Mesenchymal stem cell (in vitro differentiated cells and primary cell): Measurements from ENCODE around the gene TUBA1A.
"Not testable (repeated sequence)": the region's sequence is repeated elsewhere in the genome, so short reads cannot be mapped to it uniquely, and the experiment has no call there.

ENCODE experiments used
- DNase-seq: peaks from one replicate; pipeline ENCODE4 v3.0.0-alpha.2; 2013
- H2AFZ ChIP-seq: one replicate; pipeline ENCODE4 v1.6.1; 2013; ENCODE audit warnings: low read depth, mild to moderate bottlenecking, control low read depth, inconsistent platforms, low read length, moderate library complexity
- H2AK5ac ChIP-seq: 2 replicates; pipeline ENCODE4 v1.6.1; 2013; ENCODE audit warnings: low read length, moderate library complexity, mild to moderate bottlenecking, inconsistent platforms; ENCODE audit not compliant: severe bottlenecking
- H2BK120ac ChIP-seq: one replicate; pipeline ENCODE4 v1.6.1; 2013; ENCODE audit warnings: low read depth, mild to moderate bottlenecking, inconsistent platforms, low read length, moderate library complexity
- H2BK12ac ChIP-seq, 2 experiments: one replicate each; pipeline ENCODE4 v1.6.1; 2013; ENCODE audit warnings: inconsistent platforms in 2 of 2, low read length in 2 of 2, mild to moderate bottlenecking in 2 of 2, moderate library complexity in 2 of 2, control low read depth in 1 of 2
- H2BK15ac ChIP-seq: one replicate; pipeline ENCODE4 v1.6.1; 2013; ENCODE audit warnings: mild to moderate bottlenecking, low read depth, inconsistent platforms; ENCODE audit not compliant: poor library complexity, severe bottlenecking
- H2BK5ac ChIP-seq: 2 replicates; pipeline ENCODE4 v1.6.1; 2013; ENCODE audit warnings: low read depth, mild to moderate bottlenecking, low read length, control low read depth, inconsistent platforms; ENCODE audit not compliant: poor library complexity, severe bottlenecking
- H3K14ac ChIP-seq, 2 experiments: one replicate each; pipeline ENCODE4 v1.6.1; 2013; ENCODE audit warnings: inconsistent platforms in 2 of 2, low read length in 2 of 2, control low read depth in 1 of 2, mild to moderate bottlenecking in 1 of 2, moderate library complexity in 1 of 2
- H3K18ac ChIP-seq, 2 experiments: one replicate each; pipeline ENCODE4 v1.6.1; 2013; ENCODE audit warnings: inconsistent platforms in 2 of 2, low read length in 2 of 2, control low read depth in 1 of 2, low read depth in 1 of 2, mild to moderate bottlenecking in 1 of 2
- H3K23ac ChIP-seq, 2 experiments: one replicate each; pipeline ENCODE4 v1.6.1; 2013; ENCODE audit warnings: inconsistent platforms in 2 of 2, low read length in 2 of 2, mild to moderate bottlenecking in 2 of 2, moderate library complexity in 2 of 2, control low read depth in 1 of 2
- H3K27ac ChIP-seq: 2 replicates; pipeline ENCODE4 v1.5.1; 2013; ENCODE audit warnings: mild to moderate bottlenecking, moderate library complexity, low read length, control low read depth, inconsistent platforms; ENCODE audit not compliant: poor library complexity, severe bottlenecking
- H3K27me3 ChIP-seq, 2 experiments: 2 replicates each; pipeline versions ENCODE4 v1.6.1 to v1.7.0; 2013; ENCODE audit warnings: low read length in 2 of 2, mild to moderate bottlenecking in 2 of 2, moderate library complexity in 2 of 2, control low read depth in 1 of 2, inconsistent platforms in 1 of 2; ENCODE audit not compliant: control insufficient read depth in 1 of 2, insufficient read depth in 1 of 2
- H3K36me3 ChIP-seq, 2 experiments: 2 replicates each; pipeline versions ENCODE4 v1.6.1 to v1.7.0; 2013; ENCODE audit warnings: low read length in 2 of 2, control low read depth in 1 of 2, inconsistent platforms in 1 of 2, low read depth in 1 of 2, mild to moderate bottlenecking in 1 of 2; ENCODE audit not compliant: insufficient read depth in 2 of 2, control insufficient read depth in 1 of 2
- H3K4ac ChIP-seq, 2 experiments: one replicate each; pipeline ENCODE4 v1.6.1; 2013; ENCODE audit warnings: inconsistent platforms in 2 of 2, low read length in 2 of 2, mild to moderate bottlenecking in 2 of 2, moderate library complexity in 2 of 2, control low read depth in 1 of 2, low read depth in 1 of 2
- H3K4me1 ChIP-seq: 2 replicates; pipeline ENCODE4 v1.6.1; 2013; ENCODE audit warnings: low read depth, low read length, control low read depth; ENCODE audit not compliant: control insufficient read depth, insufficient read depth
- H3K4me2 ChIP-seq: 2 replicates; pipeline ENCODE4 v1.6.1; 2013; ENCODE audit warnings: low read length, mild to moderate bottlenecking, inconsistent platforms; ENCODE audit not compliant: poor library complexity, severe bottlenecking
- H3K4me3 ChIP-seq, 2 experiments: 2 replicates each; pipeline versions ENCODE4 v1.5.1 to v1.7.0; 2013; ENCODE audit warnings: low read length in 2 of 2, mild to moderate bottlenecking in 2 of 2, control low read depth in 1 of 2, low read depth in 1 of 2; ENCODE audit not compliant: insufficient read depth in 1 of 2
- H3K79me1 ChIP-seq: replicated peaks from 2 replicates; pipeline ENCODE4 v1.6.1; 2013; ENCODE audit warnings: mild to moderate bottlenecking, control low read depth, low read length, inconsistent platforms; ENCODE audit not compliant: poor library complexity, severe bottlenecking
- H3K9ac ChIP-seq: 2 replicates; pipeline ENCODE4 v1.7.0; 2013; ENCODE audit warnings: mild to moderate bottlenecking, low read length, moderate library complexity
- H3K9me3 ChIP-seq: 2 replicates; pipeline ENCODE4 v1.7.0; 2013; ENCODE audit warnings: mild to moderate bottlenecking, low read length; ENCODE audit not compliant: control insufficient read depth
- H4K8ac ChIP-seq: one replicate; pipeline ENCODE4 v1.6.1; 2013; ENCODE audit warnings: inconsistent platforms, mild to moderate bottlenecking, low read length, moderate library complexity
- H4K91ac ChIP-seq: one replicate; pipeline ENCODE4 v1.6.1; 2013; ENCODE audit warnings: mild to moderate bottlenecking, low read length, inconsistent platforms
- WGBS: methylation state at CpG from one replicate; pipeline ENCODE4 v1.1.7; 2013; ENCODE audit warnings: mixed read lengths; 5-methylcytosine and 5-hydroxymethylcytosine counted together

TUBA1A gene

GRCh38 chr12:49212572-49212971, 23.7 kb upstream of the TUBA1A start:
- Histone ChIP-seq H2BK12ac (peak overlapping the region in 1 of 2 experiments; percentile 73), H3K9me3 (no peaks in the 10 kb centered on the region), H3K18ac (no peak overlapping the region), H4K8ac (peak overlapping the region; percentile 80), H3K36me3 (no peaks in the 10 kb centered on the region), H3K9ac (no peak overlapping the region), H2BK15ac (no peak overlapping the region), H2BK5ac (no peak overlapping the region), H2AFZ (no peak overlapping the region), H3K79me1 (no peaks in the 10 kb centered on the region), H3K23ac (no peak overlapping the region), H3K4me3 (no peak overlapping the region), H3K4me2 (no peak overlapping the region), H3K27ac (no peak overlapping the region), H4K91ac (no peak overlapping the region), H3K14ac (no peak overlapping the region), H2AK5ac (peak overlapping the region; percentile 26), H3K27me3 (no peaks in the 10 kb centered on the region), H3K4me1 (peaks cover 12% of the 10 kb centered on the region), H3K4ac (no peak overlapping the region), H2BK120ac (no peak overlapping the region)
- no peak for DNase-seq
- 93% methylated on average over 9 of the region's 9 CpGs for WGBS

DNA sequence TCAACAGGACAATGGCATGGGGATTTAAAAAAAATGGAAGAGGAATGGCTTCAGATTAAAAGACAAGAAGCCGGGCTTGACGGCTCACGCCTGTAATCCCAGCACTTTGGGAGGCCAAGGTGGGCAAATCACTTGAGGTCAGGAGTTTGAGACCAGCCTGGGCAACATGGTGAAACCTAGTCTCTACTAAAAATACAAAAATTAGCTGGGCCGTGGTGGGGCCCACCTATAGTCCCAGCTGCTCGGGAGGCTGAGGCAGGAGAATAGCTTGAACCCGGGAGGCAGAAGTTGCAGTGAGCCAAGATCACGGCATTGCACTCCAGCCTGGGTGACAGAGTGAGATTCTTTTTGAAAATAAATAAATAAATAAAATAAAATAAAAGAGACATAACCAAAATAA, 21.8 kb upstream of the TUBA1A start:
- H2BK15ac ChIP-seq, H2BK120ac ChIP-seq, H2BK5ac ChIP-seq, H3K9me3 ChIP-seq, H2AFZ ChIP-seq, H2BK12ac ChIP-seq, H3K4me1 ChIP-seq, H4K91ac ChIP-seq, H3K9ac ChIP-seq, H3K18ac ChIP-seq, H3K4me3 ChIP-seq, H3K27me3 ChIP-seq, H3K14ac ChIP-seq, H2AK5ac ChIP-seq, H3K4me2 ChIP-seq, H3K4ac ChIP-seq, H3K36me3 ChIP-seq, H4K8ac ChIP-seq, DNase-seq, H3K27ac ChIP-seq, H3K23ac ChIP-seq, H3K79me1 ChIP-seq: not testable (repeated sequence)
- 99% methylated on average over 6 of the region's 7 CpGs for WGBS

DNA sequence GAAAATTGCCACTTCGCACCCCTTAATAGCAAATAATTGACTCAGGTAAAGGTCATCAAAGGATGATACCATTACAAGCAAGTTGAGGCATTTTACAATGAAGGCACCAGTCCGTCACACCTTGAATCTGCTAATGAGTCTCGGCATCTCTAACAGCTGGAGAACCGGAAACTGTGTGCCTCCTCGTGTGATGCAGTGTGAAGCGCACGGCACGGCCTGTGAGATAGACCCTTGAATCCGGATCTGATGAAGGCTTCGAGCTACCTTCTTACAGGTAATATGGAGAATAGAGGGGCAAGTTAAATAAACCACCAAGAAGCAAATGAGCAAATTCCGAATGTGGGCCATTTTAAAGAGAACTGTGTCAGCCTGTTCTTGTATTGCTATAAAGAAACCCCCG, 19.8 kb upstream of the TUBA1A start:
- Histone ChIP-seq H3K9me3 (no peaks in the 10 kb centered on the region), H3K14ac (no peak overlapping the region), H4K8ac (no peak overlapping the region), H2BK15ac (no peak overlapping the region), H3K79me1 (no peaks in the 10 kb centered on the region), H4K91ac (no peak overlapping the region), H3K36me3 (no peaks in the 10 kb centered on the region), H3K9ac (no peak overlapping the region), H3K27ac (no peak overlapping the region), H3K27me3 (no peaks in the 10 kb centered on the region), H3K18ac (no peak overlapping the region), H3K4ac (no peak overlapping the region), H2AFZ (no peak overlapping the region), H3K23ac (no peak overlapping the region), H3K4me2 (no peak overlapping the region), H2BK12ac (no peak overlapping the region), H2BK120ac (no peak overlapping the region), H3K4me1 (peaks cover 3% of the 10 kb centered on the region), H2BK5ac (no peak overlapping the region), H2AK5ac (no peak overlapping the region), H3K4me3 (no peak overlapping the region)
- 92% methylated on average over 12 of the region's 12 CpGs for WGBS
- DNase-seq, result no peak

GRCh38 chr12:49208146-49208545, 19.3 kb upstream of the TUBA1A start:
- no peak overlapping the region for H4K91ac ChIP-seq
- no peak overlapping the region for H4K8ac ChIP-seq
- H2AFZ ChIP-seq, result no peak overlapping the region
- H3K79me1 ChIP-seq, result no peaks in the 10 kb centered on the region
- no peak overlapping the region for H2BK120ac ChIP-seq
- no peak overlapping the region for H2BK15ac ChIP-seq
- H2BK12ac ChIP-seq, result no peak overlapping the region
- H2AK5ac ChIP-seq, result no peak overlapping the region
- no peak overlapping the region for H3K23ac ChIP-seq
- no peak overlapping the region for H3K4ac ChIP-seq
- no peak overlapping the region for H2BK5ac ChIP-seq
- H3K18ac ChIP-seq, result no peak overlapping the region
- WGBS, result no CpG with 5 or more reads among the region's 1 CpG
- DNase-seq, result no peak
- no peak overlapping the region for H3K9ac ChIP-seq
- H3K27ac ChIP-seq, result no peak overlapping the region
- no peak overlapping the region for H3K14ac ChIP-seq
- no peak overlapping the region for H3K4me2 ChIP-seq
- no peaks in the 10 kb centered on the region for H3K9me3 ChIP-seq
- H3K27me3 ChIP-seq, result no peaks in the 10 kb centered on the region
- H3K4me1 ChIP-seq, result peaks cover 2% of the 10 kb centered on the region
- no peak overlapping the region for H3K4me3 ChIP-seq
- no peaks in the 10 kb centered on the region for H3K36me3 ChIP-seq
